Measurements from ENCODE around the gene FBXL4. TPM values are rescaled to one million over a fixed set of nuclear protein-coding genes. Genes with fewer than 3 reads are reported as not detected.

Gene FBXL4
- total RNA-seq, 1 donor from 2014 or later, result 14.4 TPM

DNA sequence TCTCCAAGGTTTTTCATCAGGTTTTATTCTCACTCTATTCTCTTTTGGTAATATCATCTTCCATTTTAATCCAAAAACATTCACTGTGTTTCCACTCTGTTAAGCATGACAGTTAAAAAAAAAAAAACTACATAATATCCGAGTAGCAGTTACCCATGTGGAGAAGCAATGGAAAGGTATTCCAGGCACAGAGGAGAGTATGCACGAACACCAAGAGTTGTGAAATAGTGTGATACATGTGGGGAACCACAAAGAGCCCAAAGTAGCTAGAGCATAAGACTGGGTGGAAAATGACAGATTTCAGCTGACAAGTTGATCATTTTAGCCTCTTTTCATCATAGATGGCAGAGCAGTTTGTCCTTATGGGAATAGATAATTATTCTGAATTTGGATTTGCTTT is 19.9 kb upstream of the FBXL4 start:
- no peaks in the 10 kb centered on the region for H3K4me1 Mint-ChIP-seq (ENCODE audit: low read depth)
- H3K36me3 Mint-ChIP-seq (ENCODE audit: low read depth), result no peaks in the 10 kb centered on the region
- DNase-seq (ENCODE audit: low spot score), result no peak
- H3K27me3 Mint-ChIP-seq (ENCODE audit: low read depth), result peaks cover 21% of the 10 kb centered on the region
- H3K9me3 Mint-ChIP-seq (ENCODE audit: low read depth), result peaks cover 8% of the 10 kb centered on the region
- TF ChIP-seq, protein P1, sequence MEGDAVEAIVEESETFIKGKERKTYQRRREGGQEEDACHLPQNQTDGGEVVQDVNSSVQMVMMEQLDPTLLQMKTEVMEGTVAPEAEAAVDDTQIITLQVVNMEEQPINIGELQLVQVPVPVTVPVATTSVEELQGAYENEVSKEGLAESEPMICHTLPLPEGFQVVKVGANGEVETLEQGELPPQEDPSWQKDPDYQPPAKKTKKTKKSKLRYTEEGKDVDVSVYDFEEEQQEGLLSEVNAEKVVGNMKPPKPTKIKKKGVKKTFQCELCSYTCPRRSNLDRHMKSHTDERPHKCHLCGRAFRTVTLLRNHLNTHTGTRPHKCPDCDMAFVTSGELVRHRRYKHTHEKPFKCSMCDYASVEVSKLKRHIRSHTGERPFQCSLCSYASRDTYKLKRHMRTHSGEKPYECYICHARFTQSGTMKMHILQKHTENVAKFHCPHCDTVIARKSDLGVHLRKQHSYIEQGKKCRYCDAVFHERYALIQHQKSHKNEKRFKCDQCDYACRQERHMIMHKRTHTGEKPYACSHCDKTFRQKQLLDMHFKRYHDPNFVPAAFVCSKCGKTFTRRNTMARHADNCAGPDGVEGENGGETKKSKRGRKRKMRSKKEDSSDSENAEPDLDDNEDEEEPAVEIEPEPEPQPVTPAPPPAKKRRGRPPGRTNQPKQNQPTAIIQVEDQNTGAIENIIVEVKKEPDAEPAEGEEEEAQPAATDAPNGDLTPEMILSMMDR (IDR thresholded peaks at IDR 0.05), result no peak
- no peak overlapping the region for H3K4me3 Mint-ChIP-seq (ENCODE audit: unreplicated experiment)
- no peak overlapping the region for H3K27ac Mint-ChIP-seq (ENCODE audit: unreplicated experiment)

GRCh38 chr6:98959631-98960030 is 11.9 kb upstream of the FBXL4 start:
- no peak for DNase-seq (ENCODE audit: low spot score)
- TF ChIP-seq, protein P1 (IDR thresholded peaks at IDR 0.05), result no peak
- Mint-ChIP-seq H3K4me3 (ENCODE audit: unreplicated experiment) (no peak overlapping the region), H3K4me1 (ENCODE audit: low read depth) (no peaks in the 10 kb centered on the region), H3K27ac (ENCODE audit: unreplicated experiment) (no peak overlapping the region), H3K9me3 (ENCODE audit: low read depth) (no peaks in the 10 kb centered on the region), H3K36me3 (ENCODE audit: low read depth) (no peaks in the 10 kb centered on the region), H3K27me3 (ENCODE audit: low read depth) (peaks cover 6% of the 10 kb centered on the region)

GRCh38 chr6:98958776-98959175 is 11.0 kb upstream of the FBXL4 start:
- H3K27me3 Mint-ChIP-seq (ENCODE audit: low read depth), result no peaks in the 10 kb centered on the region
- DNase-seq (ENCODE audit: low spot score), result no peak
- no peaks in the 10 kb centered on the region for H3K4me1 Mint-ChIP-seq (ENCODE audit: low read depth)
- H3K36me3 Mint-ChIP-seq (ENCODE audit: low read depth), result no peaks in the 10 kb centered on the region
- no peak overlapping the region for H3K4me3 Mint-ChIP-seq (ENCODE audit: unreplicated experiment)
- TF ChIP-seq, protein P1 (IDR thresholded peaks at IDR 0.05), result no peak
- no peak overlapping the region for H3K27ac Mint-ChIP-seq (ENCODE audit: unreplicated experiment)
- no peaks in the 10 kb centered on the region for H3K9me3 Mint-ChIP-seq (ENCODE audit: low read depth)

- Mint-ChIP-seq H3K4me1 (ENCODE audit: low read depth) (no peaks in the 10 kb centered on the region), H3K27ac (ENCODE audit: unreplicated experiment) (no peak overlapping the region), H3K27me3 (ENCODE audit: low read depth) (peaks cover 2% of the 10 kb centered on the region), H3K36me3 (ENCODE audit: low read depth) (no peaks in the 10 kb centered on the region), H3K4me3 (ENCODE audit: unreplicated experiment) (no peak overlapping the region), H3K9me3 (ENCODE audit: low read depth) (no peaks in the 10 kb centered on the region)
- TF ChIP-seq, protein P1 (IDR thresholded peaks at IDR 0.05), result no peak
- no peak for DNase-seq (ENCODE audit: low spot score)
These were observed 9.7 kb upstream of the FBXL4 start for GRCh38 chr6:98957450-98957849.

DNA sequence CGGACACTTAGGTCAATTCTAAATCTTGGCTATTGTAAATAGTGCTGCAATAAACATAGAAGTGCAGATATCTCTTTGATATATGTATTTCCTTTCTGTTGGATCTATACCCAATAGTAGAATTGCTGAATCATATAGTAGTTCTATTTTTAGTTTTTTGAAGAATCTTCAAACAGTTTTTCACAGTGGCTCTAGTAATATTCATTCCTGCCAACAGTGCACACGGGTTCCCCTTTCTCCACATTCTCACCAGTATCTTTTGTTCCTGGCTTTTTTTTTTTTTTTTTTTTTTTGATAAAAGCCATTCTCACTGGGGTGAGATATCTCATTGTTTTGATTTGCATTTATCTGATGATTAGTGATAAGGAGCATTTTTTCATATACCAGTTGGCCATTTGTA is 1.8 kb upstream of the FBXL4 start:
- Mint-ChIP-seq H3K36me3 (ENCODE audit: low read depth) (no peaks in the 10 kb centered on the region), H3K9me3 (ENCODE audit: low read depth) (peaks cover 8% of the 10 kb centered on the region), H3K4me1 (ENCODE audit: low read depth) (peaks cover 24% of the 10 kb centered on the region), H3K4me3 (ENCODE audit: unreplicated experiment) (no peak overlapping the region), H3K27ac (ENCODE audit: unreplicated experiment) (no peak overlapping the region), H3K27me3 (ENCODE audit: low read depth) (peaks cover 2% of the 10 kb centered on the region)
- no peak for DNase-seq (ENCODE audit: low spot score)
- TF ChIP-seq, protein P1 (IDR thresholded peaks at IDR 0.05), result no peak

Data from chondrocyte (in vitro differentiated cells).